HG02870 (cell line): ENCODE results near the gene ATG3.
"Not testable (repeated sequence)": the region's sequence is repeated elsewhere in the genome, so short reads cannot be mapped to it uniquely, and the experiment has no call there.

ENCODE experiments used
- ATAC-seq: cut with Tn5 transposase; IDR thresholded peaks from one replicate; pipeline ENCODE4 v1.9.1; 2021; ENCODE audit warnings: mild to moderate bottlenecking, moderate library complexity; ENCODE audit not compliant: unreplicated experiment

Gene ATG3

DNA sequence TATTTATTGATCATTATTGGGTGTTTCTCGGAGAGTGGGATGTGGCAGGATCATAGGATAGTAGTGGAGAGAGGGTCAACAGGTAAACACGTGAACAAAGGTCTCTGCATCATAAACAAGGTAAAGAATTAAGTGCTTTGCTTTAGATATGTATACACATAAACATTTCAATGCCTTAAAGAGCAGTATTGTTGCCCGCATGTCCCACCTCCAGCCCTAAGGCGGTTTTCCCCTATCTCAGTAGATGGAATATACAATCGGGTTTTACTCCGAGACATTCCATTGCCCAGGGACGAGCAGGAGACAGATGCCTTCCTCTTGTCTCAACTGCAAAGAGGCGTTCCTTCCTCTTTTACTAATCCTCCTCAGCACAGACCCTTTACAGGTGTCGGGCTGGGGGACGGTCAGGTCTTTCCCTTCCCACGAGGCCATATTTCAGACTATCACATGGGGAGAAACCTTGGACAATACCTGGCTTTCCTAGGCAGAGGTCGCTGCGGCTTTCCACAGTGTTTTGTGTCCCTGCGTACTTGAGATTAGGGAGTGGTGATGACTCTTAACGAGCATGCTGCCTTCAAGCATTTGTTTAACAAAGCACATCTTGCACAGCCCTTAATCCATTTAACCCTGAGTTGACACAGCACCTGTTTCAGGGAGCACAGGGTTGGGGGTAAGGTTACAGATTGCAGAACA, 2.6 kb upstream of the ATG3 start:
- not testable (repeated sequence) for ATAC-seq

DNA sequence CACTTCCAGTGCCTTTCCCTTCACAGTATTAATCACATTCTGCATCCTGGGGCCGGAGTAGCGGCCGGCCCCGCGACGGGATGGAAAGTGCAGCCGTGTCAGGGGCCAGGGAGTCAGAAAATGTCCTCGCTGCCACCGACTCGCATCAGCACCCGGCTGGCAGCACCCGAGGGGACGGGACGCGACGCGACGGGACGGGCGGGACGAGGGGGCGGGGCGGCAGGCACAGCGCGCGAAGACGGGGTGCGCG, 353 bp downstream of the ATG3 start:
- ATAC-seq, result peak; percentile 37

DNA sequence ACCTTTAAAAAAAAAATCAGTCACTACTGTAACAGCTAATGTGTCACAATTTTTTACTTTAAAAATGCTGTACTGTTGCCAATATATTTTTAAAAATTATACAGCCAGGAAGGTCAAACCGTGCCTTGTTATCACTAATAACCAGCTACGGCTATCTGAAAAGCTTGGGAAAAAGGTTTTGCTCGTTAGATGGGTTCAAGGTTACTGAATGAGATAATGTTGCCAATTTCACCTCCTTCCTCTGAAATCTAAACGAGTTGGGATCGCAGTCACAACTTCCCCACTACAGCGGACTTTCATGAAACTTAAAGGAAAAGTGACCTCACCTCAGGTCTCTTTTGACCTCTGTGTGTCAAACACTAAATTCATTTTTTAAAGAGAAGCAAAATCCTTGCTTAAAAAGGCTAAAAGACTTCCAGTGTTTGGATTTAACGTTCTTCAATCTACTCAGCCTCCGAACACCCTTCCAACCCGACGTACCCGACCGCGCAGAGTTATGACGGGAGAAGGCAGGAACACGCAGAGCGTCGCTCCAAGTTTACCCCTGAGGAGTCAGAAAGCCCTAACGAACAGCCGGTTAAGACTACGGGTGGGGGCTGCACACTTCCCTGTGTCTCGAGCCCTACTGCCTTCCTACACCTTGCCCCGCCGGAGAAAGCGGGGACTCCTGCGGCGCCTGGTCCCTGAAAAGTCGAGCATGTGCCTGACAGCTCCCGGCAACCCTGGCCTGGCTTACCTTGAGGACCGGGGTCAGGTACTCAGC, 860 bp downstream of the ATG3 start:
- ATAC-seq, result peak; percentile 23

DNA sequence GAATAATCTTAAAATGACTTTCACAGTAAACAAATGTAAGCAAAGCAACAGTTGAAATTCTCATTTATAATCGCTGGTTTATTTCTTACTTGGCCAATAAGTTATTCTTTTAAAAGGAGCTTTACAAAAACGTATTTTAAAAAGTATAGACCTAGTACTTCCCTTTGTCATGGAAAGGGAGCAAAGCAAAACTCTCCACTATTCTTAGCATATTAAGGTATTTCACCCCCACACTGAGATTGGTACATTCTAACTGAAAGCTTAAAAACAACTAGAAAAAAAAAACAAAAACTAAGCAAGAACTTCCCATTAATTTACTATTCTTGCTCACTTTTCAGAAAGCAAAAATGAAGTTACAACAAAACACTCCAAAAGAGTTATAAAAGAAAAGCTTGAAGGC, 1.5 kb downstream of the ATG3 start:
- ATAC-seq, result no peak

DNA sequence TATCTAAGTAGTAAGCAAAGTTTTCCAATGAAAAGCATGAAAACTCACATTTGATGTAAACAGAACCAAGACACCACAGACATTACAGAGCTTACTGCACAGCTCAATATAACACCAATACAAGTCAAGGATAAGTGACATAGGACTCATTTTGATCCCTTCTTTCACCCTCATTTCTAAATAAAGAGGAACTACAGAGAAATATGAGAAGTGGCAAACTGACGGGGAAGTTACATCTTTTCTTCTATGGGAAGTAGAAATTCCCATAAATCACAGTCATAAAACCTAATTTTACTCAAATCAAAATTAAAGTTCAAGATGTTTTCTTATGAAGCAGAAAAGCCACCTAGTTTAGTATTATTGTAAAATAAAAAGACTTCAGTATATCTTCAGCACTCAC, 3.8 kb downstream of the ATG3 start:
- ATAC-seq, result no peak

DNA sequence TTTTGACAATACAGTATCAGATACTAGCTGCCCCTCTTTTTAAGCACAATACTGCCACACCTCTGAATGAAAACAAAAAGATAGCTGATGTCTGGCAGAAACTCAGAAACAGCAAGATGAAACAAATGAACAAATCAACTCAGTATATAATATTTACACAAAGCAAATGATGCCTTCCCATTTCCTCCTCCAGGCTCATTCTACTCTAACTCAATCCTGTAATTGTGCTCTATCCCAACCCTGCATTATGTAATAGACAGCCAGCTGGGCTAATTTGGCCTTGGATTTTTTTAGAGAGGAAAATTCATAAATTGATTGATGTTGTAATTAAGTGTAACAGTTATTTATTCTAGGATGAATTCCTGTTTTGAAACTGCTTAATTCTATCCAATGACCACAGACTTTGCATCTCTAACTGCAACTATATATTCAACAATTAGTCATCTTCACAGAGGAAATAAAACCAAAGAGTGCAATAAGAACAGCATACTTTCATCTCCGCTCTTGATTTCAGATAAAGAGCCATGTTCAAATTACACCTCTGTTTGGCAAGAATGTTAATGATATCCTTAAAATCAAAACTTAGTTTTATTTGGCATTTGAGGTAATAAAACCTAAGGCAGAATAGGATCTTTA, 6.1 kb downstream of the ATG3 start:
- no peak for ATAC-seq

DNA sequence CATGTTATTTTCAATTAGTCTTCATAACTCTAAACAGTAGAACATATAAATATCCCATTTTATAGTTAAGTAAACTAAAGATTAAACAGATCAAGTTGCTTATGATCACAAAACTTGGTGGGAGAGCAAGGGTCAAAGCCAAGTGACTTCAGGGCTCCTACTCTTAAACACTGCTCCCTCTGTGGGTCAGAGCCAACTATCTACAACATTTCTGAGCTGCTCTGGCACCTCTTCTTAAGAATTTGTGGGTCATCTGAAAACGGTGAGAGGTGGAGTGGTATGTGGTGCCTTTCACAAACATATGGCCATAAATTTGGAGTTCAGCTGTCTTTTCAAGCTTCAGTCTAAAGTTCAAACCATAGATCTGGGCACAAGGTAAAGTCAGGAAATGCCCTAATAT, 10.9 kb downstream of the ATG3 start:
- no peak for ATAC-seq

DNA sequence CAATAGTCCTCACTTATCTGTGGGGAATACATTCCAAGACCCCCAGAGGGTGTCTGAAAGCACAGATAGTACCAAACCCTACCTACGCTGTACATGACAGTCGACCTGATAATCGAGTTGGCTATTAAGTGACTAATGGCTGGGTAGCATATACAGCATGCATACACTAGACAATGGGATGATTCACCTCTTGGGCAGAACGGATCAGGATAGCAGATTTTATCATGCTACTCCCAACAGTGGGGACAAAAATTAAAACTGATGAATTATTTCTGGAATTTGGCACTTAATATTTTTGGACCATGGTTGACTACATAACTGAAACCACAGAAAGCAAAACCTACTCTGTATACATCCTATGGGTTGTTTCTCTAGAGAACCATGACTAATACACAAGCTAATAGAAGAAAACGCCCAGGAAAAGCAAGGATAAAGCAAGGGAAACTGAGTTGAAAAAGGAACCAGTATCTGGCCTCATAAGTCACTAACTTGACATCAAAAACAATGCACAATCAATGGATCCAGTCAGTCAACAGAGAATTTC, 15.5 kb downstream of the ATG3 start:
- no peak for ATAC-seq

DNA sequence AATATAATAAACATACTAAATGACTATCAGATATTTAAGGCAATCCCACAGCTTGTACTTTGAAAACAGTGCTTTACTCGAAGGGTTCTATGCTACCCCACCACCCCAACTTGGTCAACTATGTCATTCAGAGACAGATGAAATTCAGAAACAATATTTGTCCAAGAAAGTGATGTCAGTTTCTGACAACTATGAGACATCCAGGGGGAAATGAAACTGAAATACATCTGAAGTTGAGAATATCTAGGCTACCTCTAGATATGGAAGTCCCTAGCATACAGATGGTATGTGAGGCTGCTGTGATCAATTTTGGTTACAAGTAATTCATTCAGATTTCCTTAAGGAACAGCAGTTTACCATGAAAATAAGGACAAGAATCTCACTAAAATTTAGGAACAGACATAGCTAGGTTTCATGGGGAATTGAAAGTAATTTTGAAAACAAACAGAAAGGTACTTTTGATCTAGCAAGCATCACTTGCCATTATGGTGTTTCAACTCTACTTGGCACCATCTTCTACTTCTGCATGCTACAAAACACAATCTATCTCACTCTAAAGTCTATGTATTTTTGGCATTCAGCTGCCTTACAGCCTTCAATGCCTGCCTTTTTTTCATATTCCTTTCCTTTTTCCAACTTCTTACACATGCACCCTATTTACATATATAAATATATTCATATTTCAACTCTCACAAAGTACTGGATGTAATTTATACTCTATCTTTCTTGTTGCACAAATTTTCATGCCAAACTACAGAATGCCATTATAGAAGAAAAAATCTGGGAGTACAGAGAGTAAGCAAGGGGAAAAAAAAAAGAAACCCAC, 21.7 kb downstream of the ATG3 start:
- peak; percentile 92 for ATAC-seq

DNA sequence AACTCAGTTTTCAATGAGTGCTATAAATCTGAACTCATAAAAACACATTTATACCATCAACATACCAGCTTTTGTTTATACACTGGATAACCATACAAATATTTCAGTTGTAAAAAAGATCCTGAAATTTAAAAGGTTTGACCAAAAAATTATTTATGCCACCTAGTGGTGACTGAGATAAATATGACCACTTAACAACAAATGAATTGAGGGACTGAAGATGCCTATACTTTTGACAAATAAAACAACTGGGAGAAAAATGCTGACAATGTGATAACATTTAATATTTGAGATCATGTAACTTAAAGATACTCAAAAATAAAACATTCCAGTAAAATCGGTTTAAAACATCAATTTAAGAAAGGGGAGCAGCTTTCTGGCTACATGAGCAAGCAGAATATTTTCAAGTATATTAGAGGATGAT, 30.4 kb downstream of the ATG3 start:
- ATAC-seq, result no peak

DNA sequence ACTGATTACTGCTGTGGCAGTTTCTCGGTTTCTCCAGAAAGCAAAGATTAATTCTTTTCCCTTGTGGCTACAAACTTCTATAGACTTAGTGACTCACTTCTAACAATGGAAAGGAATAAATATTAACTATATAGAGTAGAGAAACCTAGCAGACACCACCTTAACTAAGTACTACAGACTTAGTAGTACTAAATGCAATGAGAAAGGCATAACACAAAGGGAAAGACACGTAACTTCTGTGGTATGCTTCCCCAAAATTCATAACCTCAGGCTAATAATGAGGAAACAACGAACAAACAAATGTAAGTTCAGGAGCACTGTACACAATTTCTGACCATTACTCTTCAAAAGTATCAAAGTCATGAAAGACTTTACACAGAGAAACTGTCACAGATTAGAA, 31.2 kb downstream of the ATG3 start:
- ATAC-seq, result no peak

DNA sequence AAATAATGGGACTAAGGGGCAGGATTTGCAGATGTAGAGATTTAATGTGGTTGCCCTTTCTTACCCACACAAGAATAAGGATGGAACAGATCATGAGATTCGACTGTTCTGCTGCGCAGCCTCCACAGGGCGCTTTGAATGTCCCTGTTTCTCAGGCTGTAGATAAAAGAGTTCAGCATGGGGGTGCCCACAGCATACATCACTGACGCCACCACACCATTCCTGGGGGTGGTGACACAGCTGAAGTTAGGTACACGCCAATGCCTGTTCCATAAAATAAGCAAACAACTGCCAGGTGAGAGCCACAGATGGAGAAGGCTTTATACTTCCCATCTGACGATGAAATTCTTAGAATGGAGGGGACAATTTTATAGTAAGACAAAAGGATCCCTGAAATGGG, 37.6 kb downstream of the ATG3 start:
- not testable (repeated sequence) for ATAC-seq

DNA sequence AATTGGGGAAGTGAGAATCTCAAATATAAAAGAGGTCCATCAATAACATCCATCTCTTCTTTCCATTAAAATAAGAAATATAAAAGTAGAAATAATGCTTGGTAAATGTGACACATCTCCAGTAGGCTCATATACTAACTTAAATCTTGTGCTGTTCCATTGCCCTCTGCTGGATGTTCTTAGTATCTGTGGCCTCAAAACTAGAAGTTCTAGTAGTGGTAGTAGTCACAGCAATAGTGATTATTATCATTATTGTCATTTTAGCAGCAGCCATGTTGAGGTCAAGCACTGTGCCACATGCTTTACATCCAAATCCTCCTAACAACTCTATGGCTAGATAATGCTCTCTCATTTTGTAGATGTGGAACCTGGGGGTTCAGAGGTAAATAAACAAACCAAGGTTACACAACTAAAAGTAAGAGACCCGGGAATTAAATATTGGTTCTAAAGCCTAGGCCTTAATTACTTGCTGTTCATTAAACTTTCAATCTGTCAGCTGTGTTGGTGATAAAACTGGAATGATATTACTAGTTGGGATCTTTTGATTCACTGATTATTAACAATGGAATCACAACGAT, 42.2 kb downstream of the ATG3 start:
- ATAC-seq, result peak; percentile 45

DNA sequence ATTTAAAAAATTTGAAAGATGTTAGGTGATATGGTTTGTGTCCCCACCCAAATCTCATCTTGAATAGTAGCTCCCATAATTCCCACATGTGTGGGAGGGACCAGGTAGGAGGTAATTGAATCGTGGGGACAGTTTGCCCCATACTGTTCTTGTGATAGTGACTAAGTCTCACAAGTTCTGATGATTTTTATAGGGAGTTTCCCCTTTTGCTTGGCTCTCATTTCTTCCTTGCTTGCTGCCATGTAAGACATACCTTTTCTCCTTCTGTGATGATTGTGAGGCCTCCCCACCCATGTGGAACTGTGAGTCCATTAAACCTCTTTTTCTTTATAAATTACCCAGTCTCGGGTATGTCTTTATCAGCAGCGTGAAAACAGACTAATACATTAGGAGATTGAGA, 42.8 kb downstream of the ATG3 start:
- not testable (repeated sequence) for ATAC-seq

DNA sequence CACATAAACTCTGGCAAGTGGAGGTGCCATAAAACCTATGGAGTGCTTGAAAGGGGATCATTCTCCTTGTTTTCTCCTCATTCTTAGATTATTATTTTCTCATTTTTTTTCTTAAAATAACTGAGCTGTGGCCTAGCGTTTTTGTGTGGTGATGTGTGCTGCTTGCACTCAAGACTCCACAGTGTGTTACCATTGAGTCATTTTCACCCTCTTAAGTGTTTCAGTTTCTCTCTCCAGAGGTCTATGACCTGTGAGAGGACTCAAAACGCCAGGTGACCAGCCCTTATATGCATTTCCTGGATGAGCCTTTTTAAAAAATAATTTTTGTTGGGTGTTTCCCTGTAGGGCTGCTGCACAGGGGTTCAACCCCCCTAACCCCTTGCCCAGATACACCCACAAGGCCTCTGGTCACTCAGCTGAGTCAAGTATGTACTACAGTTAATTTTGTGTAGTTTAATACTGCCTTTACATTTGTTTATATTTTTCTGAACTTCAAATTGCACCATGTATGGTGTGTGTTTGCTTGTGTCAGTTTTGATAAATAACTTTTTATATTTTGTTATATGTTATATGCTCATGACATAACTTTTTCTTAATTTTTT, 47.1 kb downstream of the ATG3 start:
- peak; percentile 100 for ATAC-seq

DNA sequence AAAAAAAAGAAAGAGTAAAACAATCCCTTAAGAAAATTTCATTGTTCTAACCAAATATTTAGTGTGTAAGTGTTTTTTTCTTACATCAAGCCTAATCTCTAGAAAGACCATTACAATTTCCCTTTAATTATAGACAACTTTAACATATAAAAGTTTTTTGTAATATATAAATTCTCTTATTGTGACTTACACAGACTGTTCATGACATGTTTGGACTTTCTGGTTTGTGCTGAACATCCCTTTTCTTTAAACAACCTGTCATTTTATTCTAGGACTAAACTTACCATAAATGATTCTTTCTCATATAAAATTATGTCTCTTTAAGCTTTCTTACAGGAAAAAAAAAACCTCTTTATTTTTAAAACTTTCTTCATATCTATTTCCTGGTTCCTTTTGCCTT, 49.4 kb downstream of the ATG3 start:
- ATAC-seq, result no peak

DNA sequence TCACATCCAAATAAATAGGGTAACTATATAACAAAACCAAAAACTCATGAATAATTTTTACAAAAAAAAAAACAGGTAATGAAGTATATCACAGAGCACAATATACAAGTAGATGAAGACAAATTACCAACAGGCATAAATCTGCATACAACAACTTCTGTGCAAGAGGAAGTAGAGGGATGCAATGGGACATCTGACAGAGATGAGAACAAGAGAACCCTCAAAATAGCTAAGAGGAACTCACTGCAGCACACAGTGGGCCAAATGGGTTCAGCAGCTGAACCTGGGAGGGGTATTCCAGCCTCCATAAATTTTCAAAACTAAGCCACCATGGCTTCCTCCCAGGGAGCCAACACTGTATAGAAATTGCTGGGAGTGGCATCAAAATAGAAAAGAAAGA, 52.9 kb downstream of the ATG3 start:
- ATAC-seq, result no peak

DNA sequence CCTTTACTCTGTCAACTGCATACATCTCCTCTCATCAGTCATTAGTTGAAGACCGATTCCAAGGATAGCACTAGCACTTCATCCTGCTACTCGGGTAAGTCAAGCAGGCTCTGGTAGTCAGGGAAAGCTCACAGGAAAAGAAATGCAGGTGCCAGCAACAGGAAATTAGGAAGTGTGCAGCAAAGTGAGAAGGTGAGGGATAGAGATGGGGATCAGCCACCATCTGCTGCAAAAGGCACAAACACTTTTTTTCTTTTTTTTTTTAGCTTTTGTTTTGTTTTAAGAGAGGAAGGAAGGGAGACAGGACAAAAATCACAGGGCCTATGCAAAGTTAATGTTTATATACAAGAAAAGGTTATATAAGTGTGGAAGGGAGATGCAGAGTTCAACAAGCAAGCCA, 53.5 kb downstream of the ATG3 start:
- ATAC-seq, result no peak

DNA sequence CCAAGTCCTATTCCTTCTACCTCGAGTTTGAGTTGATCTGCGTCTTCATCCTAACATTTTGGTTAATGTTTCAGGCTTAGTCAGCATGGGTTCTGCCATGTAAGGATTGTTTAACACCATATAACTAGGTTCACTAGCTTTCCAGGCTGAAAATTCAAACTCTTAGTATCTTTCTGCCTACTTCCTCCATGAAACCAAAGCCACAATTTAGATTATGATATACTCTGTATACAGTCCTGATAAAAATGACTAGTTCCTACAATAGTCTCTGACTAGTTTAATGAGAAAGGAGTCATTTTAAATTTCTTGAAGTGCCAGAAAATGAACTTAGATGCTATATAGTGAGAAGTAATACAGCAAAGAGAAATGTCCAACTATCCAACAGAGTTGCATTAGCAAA, 55.9 kb downstream of the ATG3 start:
- ATAC-seq, result no peak

DNA sequence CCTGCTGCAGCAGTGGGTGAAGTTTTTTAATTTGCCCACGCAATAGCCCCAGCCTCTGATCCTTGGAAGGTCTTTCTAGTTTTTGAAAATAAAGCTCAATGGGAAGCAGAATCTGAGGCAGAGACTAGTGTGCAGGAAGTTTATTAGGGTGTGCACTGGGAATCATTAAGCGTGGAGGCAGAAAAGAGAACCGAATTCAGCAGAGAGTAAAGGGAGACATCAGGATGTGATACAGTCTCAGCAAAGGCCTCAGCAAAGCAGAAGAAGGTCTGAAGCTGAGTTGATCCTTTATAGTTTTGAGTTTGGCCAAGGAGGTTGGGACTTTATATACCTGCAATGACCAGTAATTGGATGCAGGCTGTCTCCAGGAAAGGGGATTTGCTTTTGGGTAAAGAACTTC, 57.6 kb downstream of the ATG3 start:
- ATAC-seq, result no peak
